Measurements from ENCODE around the gene ANKRD44.

The ANKRD44 gene

GRCh38 chr2:197176522-197176921 is 134.1 kb downstream of the ANKRD44 start:
- H3K27me3 ChIP-seq (ENCODE audit: insufficient read depth, insufficient read length): no peaks in the 10 kb centered on the region
- H3K4me1 ChIP-seq (ENCODE audit: insufficient read depth, insufficient read length): no peaks in the 10 kb centered on the region
- DNase-seq (ENCODE audit: low read depth, low spot score): no peak
- H3K36me3 ChIP-seq (ENCODE audit: insufficient read depth, insufficient read length, low read length): no peaks in the 10 kb centered on the region
- no peak overlapping the region for H3K9ac ChIP-seq (ENCODE audit: insufficient read length, low read depth)
- no peak for TF ChIP-seq ZNF274 (IDR thresholded peaks at IDR 0.05; ENCODE audit: low read depth, low read length)
- no peak for TF ChIP-seq YY1 (IDR thresholded peaks at IDR 0.05; ENCODE audit: insufficient read depth, insufficient read length)
- TF ChIP-seq SUZ12 (IDR thresholded peaks at IDR 0.05; ENCODE audit: extremely low read depth, insufficient read depth, insufficient read length): no peak
- H3K9me3 ChIP-seq (ENCODE audit: insufficient read depth, low read length): no peaks in the 10 kb centered on the region
- no peak overlapping the region for H3K4me3 ChIP-seq (ENCODE audit: insufficient read length, low read depth)

- Histone ChIP-seq H3K9ac (ENCODE audit: insufficient read length, low read depth) (no peak overlapping the region), H3K4me3 (ENCODE audit: insufficient read length, low read depth) (no peak overlapping the region), H3K4me1 (ENCODE audit: insufficient read depth, insufficient read length) (no peaks in the 10 kb centered on the region)
These were observed 136.0 kb downstream of the ANKRD44 start for GRCh38 chr2:197174539-197175094.

GRCh38 chr2:197171582-197171981 is 139.0 kb downstream of the ANKRD44 start:
- H3K4me3 ChIP-seq (ENCODE audit: insufficient read length, low read depth): no peak overlapping the region
- no peaks in the 10 kb centered on the region for H3K36me3 ChIP-seq (ENCODE audit: insufficient read depth, insufficient read length, low read length)
- no peak overlapping the region for H3K9ac ChIP-seq (ENCODE audit: insufficient read length, low read depth)
- H3K9me3 ChIP-seq (ENCODE audit: insufficient read depth, low read length): no peaks in the 10 kb centered on the region
- TF ChIP-seq ZNF274 (IDR thresholded peaks at IDR 0.05; ENCODE audit: low read depth, low read length): no peak
- TF ChIP-seq YY1 (IDR thresholded peaks at IDR 0.05; ENCODE audit: insufficient read depth, insufficient read length): no peak
- no peak for TF ChIP-seq SUZ12 (IDR thresholded peaks at IDR 0.05; ENCODE audit: extremely low read depth, insufficient read depth, insufficient read length)
- DNase-seq (ENCODE audit: low read depth, low spot score): no peak
- no peaks in the 10 kb centered on the region for H3K4me1 ChIP-seq (ENCODE audit: insufficient read depth, insufficient read length)
- H3K27me3 ChIP-seq (ENCODE audit: insufficient read depth, insufficient read length): no peaks in the 10 kb centered on the region

More at GRCh38 chr2:197174539-197175094, 136.0 kb downstream of the ANKRD44 start:
- no peaks in the 10 kb centered on the region for H3K36me3 ChIP-seq (ENCODE audit: insufficient read depth, insufficient read length, low read length)
- H3K27me3 ChIP-seq (ENCODE audit: insufficient read depth, insufficient read length): no peaks in the 10 kb centered on the region
- no peak for DNase-seq (ENCODE audit: low read depth, low spot score)
- no peaks in the 10 kb centered on the region for H3K9me3 ChIP-seq (ENCODE audit: insufficient read depth, low read length)
- TF ChIP-seq YY1 (IDR thresholded peaks at IDR 0.05; ENCODE audit: insufficient read depth, insufficient read length) (no peak), SUZ12 (IDR thresholded peaks at IDR 0.05; ENCODE audit: extremely low read depth, insufficient read depth, insufficient read length) (no peak), ZNF274 (IDR thresholded peaks at IDR 0.05; ENCODE audit: low read depth, low read length) (no peak)

GRCh38 chr2:197170208-197170607 is 140.4 kb downstream of the ANKRD44 start:
- DNase-seq (ENCODE audit: low read depth, low spot score): no peak
- TF ChIP-seq ZNF274 (IDR thresholded peaks at IDR 0.05; ENCODE audit: low read depth, low read length) (no peak), SUZ12 (IDR thresholded peaks at IDR 0.05; ENCODE audit: extremely low read depth, insufficient read depth, insufficient read length) (no peak), YY1 (IDR thresholded peaks at IDR 0.05; ENCODE audit: insufficient read depth, insufficient read length) (no peak)
- Histone ChIP-seq H3K4me3 (ENCODE audit: insufficient read length, low read depth) (no peak overlapping the region), H3K9me3 (ENCODE audit: insufficient read depth, low read length) (no peaks in the 10 kb centered on the region), H3K9ac (ENCODE audit: insufficient read length, low read depth) (no peak overlapping the region), H3K36me3 (ENCODE audit: insufficient read depth, insufficient read length, low read length) (no peaks in the 10 kb centered on the region), H3K4me1 (ENCODE audit: insufficient read depth, insufficient read length) (no peaks in the 10 kb centered on the region), H3K27me3 (ENCODE audit: insufficient read depth, insufficient read length) (no peaks in the 10 kb centered on the region)

GRCh38 chr2:197168705-197169104 is 141.9 kb downstream of the ANKRD44 start:
- DNase-seq (ENCODE audit: low read depth, low spot score): peak; percentile 71
- H3K36me3 ChIP-seq (ENCODE audit: insufficient read depth, insufficient read length, low read length): no peaks in the 10 kb centered on the region
- TF ChIP-seq SUZ12 (IDR thresholded peaks at IDR 0.05; ENCODE audit: extremely low read depth, insufficient read depth, insufficient read length) (no peak), ZNF274 (IDR thresholded peaks at IDR 0.05; ENCODE audit: low read depth, low read length) (no peak), YY1 (IDR thresholded peaks at IDR 0.05; ENCODE audit: insufficient read depth, insufficient read length) (no peak)

GRCh38 chr2:197167608-197168314 is 142.8 kb downstream of the ANKRD44 start:
- no peak for DNase-seq (ENCODE audit: low read depth, low spot score)
- Histone ChIP-seq H3K27me3 (ENCODE audit: insufficient read depth, insufficient read length) (no peaks in the 10 kb centered on the region), H3K9me3 (ENCODE audit: insufficient read depth, low read length) (no peaks in the 10 kb centered on the region), H3K9ac (ENCODE audit: insufficient read length, low read depth) (no peak overlapping the region), H3K36me3 (ENCODE audit: insufficient read depth, insufficient read length, low read length) (no peaks in the 10 kb centered on the region), H3K4me1 (ENCODE audit: insufficient read depth, insufficient read length) (peaks cover 2% of the 10 kb centered on the region), H3K4me3 (ENCODE audit: insufficient read length, low read depth) (no peak overlapping the region)
- no peak for TF ChIP-seq ZNF274 (IDR thresholded peaks at IDR 0.05; ENCODE audit: low read depth, low read length)
- no peak for TF ChIP-seq YY1 (IDR thresholded peaks at IDR 0.05; ENCODE audit: insufficient read depth, insufficient read length)
- no peak for TF ChIP-seq SUZ12 (IDR thresholded peaks at IDR 0.05; ENCODE audit: extremely low read depth, insufficient read depth, insufficient read length)

More at GRCh38 chr2:197168705-197169104, 141.9 kb downstream of the ANKRD44 start:
- Histone ChIP-seq H3K4me3 (ENCODE audit: insufficient read length, low read depth) (no peak overlapping the region), H3K9me3 (ENCODE audit: insufficient read depth, low read length) (no peaks in the 10 kb centered on the region), H3K27me3 (ENCODE audit: insufficient read depth, insufficient read length) (no peaks in the 10 kb centered on the region), H3K9ac (ENCODE audit: insufficient read length, low read depth) (no peak overlapping the region), H3K4me1 (ENCODE audit: insufficient read depth, insufficient read length) (no peaks in the 10 kb centered on the region)

- no peaks in the 10 kb centered on the region for H3K27me3 ChIP-seq (ENCODE audit: insufficient read depth, insufficient read length)
- no peaks in the 10 kb centered on the region for H3K36me3 ChIP-seq (ENCODE audit: insufficient read depth, insufficient read length, low read length)
- no peak overlapping the region for H3K4me3 ChIP-seq (ENCODE audit: insufficient read length, low read depth)
- no peak for TF ChIP-seq ZNF274 (IDR thresholded peaks at IDR 0.05; ENCODE audit: low read depth, low read length)
- TF ChIP-seq SUZ12 (IDR thresholded peaks at IDR 0.05; ENCODE audit: extremely low read depth, insufficient read depth, insufficient read length): no peak
- no peak for TF ChIP-seq YY1 (IDR thresholded peaks at IDR 0.05; ENCODE audit: insufficient read depth, insufficient read length)
- no peak overlapping the region for H3K9ac ChIP-seq (ENCODE audit: insufficient read length, low read depth)
- no peak for DNase-seq (ENCODE audit: low read depth, low spot score)
- no peaks in the 10 kb centered on the region for H3K9me3 ChIP-seq (ENCODE audit: insufficient read depth, low read length)
- peaks cover 2% of the 10 kb centered on the region for H3K4me1 ChIP-seq (ENCODE audit: insufficient read depth, insufficient read length)
These were observed 145.6 kb downstream of the ANKRD44 start for GRCh38 chr2:197165020-197165419.
